Measurements from ENCODE around the gene PDZD7. TPM values are rescaled to one million over a fixed set of nuclear protein-coding genes. Genes with fewer than 3 reads are reported as not detected.

Gene PDZD7
- 0.20 and 0.44 TPM in 2 replicates for total RNA-seq

GRCh38 chr10:101031128-101031795, at the start of gene PDZD7, which contains the start of gene SFXN3:
Gene PDZD7, minus strand, starts transcription at chr10:101031129. Its CDS starts 910 bp downstream, at chr10:101030219.
Gene SFXN3, plus strand, starts transcription at chr10:101031234. Its CDS starts 3,461 bp downstream, at chr10:101034695.
- DNase-seq (ENCODE audit: low read depth in 2 of 2), result peak; percentile 94 to 97

- DNase-seq (ENCODE audit: low read depth in 2 of 2), result no peak
These were observed 48.9 kb upstream of the PDZD7 start for GRCh38 chr10:101079874-101080273.

GRCh38 chr10:101076630-101077029, 45.7 kb upstream of the PDZD7 start:
- DNase-seq (ENCODE audit: low read depth in 2 of 2), result no peak

- DNase-seq (ENCODE audit: low read depth in 2 of 2), result no peak
These were observed 44.8 kb upstream of the PDZD7 start for GRCh38 chr10:101075775-101076174.

- DNase-seq (ENCODE audit: low read depth in 2 of 2), result no peak
These were observed 42.7 kb upstream of the PDZD7 start for GRCh38 chr10:101073631-101074030.

GRCh38 chr10:101072923-101073322, 42.0 kb upstream of the PDZD7 start:
- no peak for DNase-seq (ENCODE audit: low read depth in 2 of 2)

GRCh38 chr10:101071885-101072433, 41.0 kb upstream of the PDZD7 start:
- no peak for DNase-seq (ENCODE audit: low read depth in 2 of 2)

- no peak for DNase-seq (ENCODE audit: low read depth in 2 of 2)
These were observed 40.4 kb upstream of the PDZD7 start for GRCh38 chr10:101071267-101071884.

GRCh38 chr10:101070098-101070497, 39.2 kb upstream of the PDZD7 start:
- no peak for DNase-seq (ENCODE audit: low read depth in 2 of 2)

GRCh38 chr10:101069441-101069840, 38.5 kb upstream of the PDZD7 start:
- no peak for DNase-seq (ENCODE audit: low read depth in 2 of 2)

GRCh38 chr10:101067356-101068083, 36.6 kb upstream of the PDZD7 start:
- DNase-seq (ENCODE audit: low read depth in 2 of 2), result peak; percentile 79 to 81

GRCh38 chr10:101066896-101067355, 36.0 kb upstream of the PDZD7 start:
- DNase-seq (ENCODE audit: low read depth in 2 of 2), result no peak

- peak; percentile 28 to 48 for DNase-seq (ENCODE audit: low read depth in 2 of 2)
These were observed 35.4 kb upstream of the PDZD7 start for GRCh38 chr10:101066146-101066895.

- no peak for DNase-seq (ENCODE audit: low read depth in 2 of 2)
These were observed 34.7 kb upstream of the PDZD7 start for GRCh38 chr10:101065481-101066145.

- DNase-seq (ENCODE audit: low read depth in 2 of 2), result no peak
These were observed 33.6 kb upstream of the PDZD7 start for GRCh38 chr10:101064415-101065030.

GRCh38 chr10:101063548-101064414, 32.9 kb upstream of the PDZD7 start:
- no peak for DNase-seq (ENCODE audit: low read depth in 2 of 2)

- DNase-seq (ENCODE audit: low read depth in 2 of 2), result no peak
These were observed 32.2 kb upstream of the PDZD7 start for GRCh38 chr10:101063050-101063525.

- peak; percentile 59 to 75 for DNase-seq (ENCODE audit: low read depth in 2 of 2)
These were observed 31.5 kb upstream of the PDZD7 start for GRCh38 chr10:101062232-101063049.
